GM12878 (cell line): ENCODE results near the gene GIT1. TPM values are rescaled to one million over a fixed set of nuclear protein-coding genes. Genes with fewer than 3 reads are reported as not detected.

Source experiments
- ASH2L ChIP-seq: fragments of 300-600, 200-600 bp; sonication (generic); IDR thresholded peaks from 2 replicates; pipeline ENCODE4 v1.6.1; 2017; ENCODE audit warnings: low read depth, mild to moderate bottlenecking, borderline replicate concordance
- BHLHE40 ChIP-seq, 2 experiments: fragments of 450-650 bp in 1 of 2; IDR thresholded peaks; 2 replicates each; pipeline ENCODE4 v1.6.1; 2011 to 2017; ENCODE audit warnings: low read depth in 2 of 2, borderline replicate concordance in 1 of 2, improper control_type of control experiment in 1 of 2, low read length in 1 of 2, mild to moderate bottlenecking in 1 of 2
- CBX5 ChIP-seq: sonication (generic); IDR thresholded peaks from 2 replicates; pipeline ENCODE4 v1.6.1; 2016; ENCODE audit warnings: low read depth, moderate library complexity, mild to moderate bottlenecking, inconsistent platforms
- CREB1 ChIP-seq: IDR thresholded peaks from 2 replicates; pipeline ENCODE4 v1.6.1; 2012; ENCODE audit warnings: low read depth, mild to moderate bottlenecking, inconsistent platforms
- DPF2 ChIP-seq: fragments of 450-650 bp; IDR thresholded peaks from 2 replicates; pipeline ENCODE4 v1.6.1; 2017; ENCODE audit warnings: mild to moderate bottlenecking
- FOXK2 ChIP-seq: fragments of 450-650 bp; IDR thresholded peaks from 2 replicates; pipeline ENCODE4 v1.6.1; 2017; ENCODE audit warnings: mild to moderate bottlenecking, moderate library complexity
- IKZF1 ChIP-seq: fragments of 450-650 bp; conservative IDR thresholded peaks from 2 replicates; pipeline ENCODE4 v1.6.1; 2017; ENCODE audit warnings: antibody characterized with exemption, mild to moderate bottlenecking
- JUNB ChIP-seq: IDR thresholded peaks from 2 replicates; pipeline ENCODE4 v1.6.1; 2016; ENCODE audit warnings: antibody characterized with exemption, mild to moderate bottlenecking
- KLF5 ChIP-seq: fragments of 450-650 bp; IDR thresholded peaks from 2 replicates; pipeline ENCODE4 v1.6.1; 2014; ENCODE audit warnings: mild to moderate bottlenecking; ENCODE audit not compliant: partially characterized antibody
- MEF2A ChIP-seq: IDR thresholded peaks from 2 replicates; pipeline ENCODE4 v1.6.1; 2011; ENCODE audit warnings: low read depth, mild to moderate bottlenecking, low read length, moderate library complexity; ENCODE audit not compliant: insufficient read depth
- MTA2 ChIP-seq: fragments of 450-650 bp; IDR thresholded peaks from 2 replicates; pipeline ENCODE4 v1.6.1; 2016; ENCODE audit warnings: low read depth, mild to moderate bottlenecking, moderate library complexity
- MTA3 ChIP-seq: IDR thresholded peaks from 2 replicates; pipeline ENCODE4 v1.6.1; 2012; ENCODE audit warnings: low read length, inconsistent platforms, borderline replicate concordance
- MXI1 ChIP-seq: fragments of 150-350 bp; IDR thresholded peaks from 2 replicates; pipeline ENCODE4 v1.6.1; 2011; ENCODE audit warnings: low read depth, mild to moderate bottlenecking, inconsistent platforms, low read length, improper control_type of control experiment
- NFYB ChIP-seq: IDR thresholded peaks from 2 replicates; pipeline ENCODE4 v1.6.1; 2011; ENCODE audit warnings: low read depth, mild to moderate bottlenecking, low read length, improper control_type of control experiment, moderate library complexity; ENCODE audit not compliant: insufficient read depth
- NR2C1 ChIP-seq: fragments of 450-650 bp; IDR thresholded peaks from 2 replicates; pipeline ENCODE4 v1.6.1; 2017; ENCODE audit warnings: antibody characterized with exemption, mild to moderate bottlenecking, moderate library complexity
- RBBP5 ChIP-seq: fragments of 200-600 bp; sonication (generic); conservative IDR thresholded peaks from 2 replicates; pipeline ENCODE4 v1.6.1; 2016
- RELA ChIP-seq: fragments of 450-650 bp; IDR thresholded peaks from 2 replicates; pipeline ENCODE4 v1.8.0; 2014; ENCODE audit warnings: borderline replicate concordance; ENCODE audit not compliant: partially characterized antibody
- RUNX3 ChIP-seq: IDR thresholded peaks from 2 replicates; pipeline ENCODE4 v1.6.1; 2012; ENCODE audit warnings: low read length, inconsistent platforms
- SMARCA5 ChIP-seq: fragments of 450-650 bp; IDR thresholded peaks from 2 replicates; pipeline ENCODE4 v1.6.1; 2017; ENCODE audit warnings: mild to moderate bottlenecking
- YBX1 ChIP-seq: fragments of 450-650 bp; IDR thresholded peaks from 2 replicates; pipeline ENCODE4 v1.6.1; 2016; ENCODE audit warnings: antibody characterized with exemption
- YY1 ChIP-seq: IDR thresholded peaks from 2 replicates; pipeline ENCODE4 v1.6.1; 2011; ENCODE audit warnings: low read depth, mild to moderate bottlenecking, low read length
- ZBED1 ChIP-seq: IDR thresholded peaks from 2 replicates; pipeline ENCODE4 v1.6.1; 2016; ENCODE audit warnings: borderline replicate concordance
- ZNF207 ChIP-seq: fragments of 450-650 bp; IDR thresholded peaks from 2 replicates; pipeline ENCODE4 v1.6.1; 2014; ENCODE audit warnings: antibody characterized with exemption, mild to moderate bottlenecking, borderline replicate concordance
- polyA plus RNA-seq, 11 experiments: library from polyadenylated mRNA; depleted of rRNA in 4 of 11; unstranded in 6 of 11; stranded (reverse) in 5 of 11; fragments of >200 nt; fragmentation: Nextera tagmentation in 4 of 11; fragmentation: Illumina TruSeq in 1 of 11; extraction: Ambion mirVana in 4 of 11; extraction: Trizol in 1 of 11; gene quantifications; 1 replicate in 1 of 11; 2 replicates in 10 of 11; pipeline versions ENCODE4 v1.2.1 to v1.2.3, GENCODE V29; 2011 to 2016; ENCODE audit warnings: inconsistent platforms in 2 of 11, missing spikeins in 2 of 11, low read depth in 1 of 11
- total RNA-seq, 4 experiments: library from RNA; depleted of rRNA in 3 of 4; stranded (reverse); fragments of >200 nt in 3 of 4; fragmentation: Illumina TruSeq in 1 of 4; extraction: Trizol in 1 of 4; gene quantifications; 2 replicates each; pipeline versions ENCODE4 v1.2.1 to v1.2.3, GENCODE V29; 2013 to 2021
- TF ChIP-seq, protein P1 (sequence below): fragments of 450-650 bp; IDR thresholded peaks from 2 replicates; pipeline ENCODE4 v1.6.1; 2017; ENCODE audit warnings: mild to moderate bottlenecking
- TF ChIP-seq, protein P2 (sequence below): fragments of 450-650 bp; IDR thresholded peaks from 2 replicates; pipeline ENCODE4 v1.6.1; 2017; ENCODE audit warnings: borderline replicate concordance
- TF ChIP-seq, protein P3 (sequence below): fragments of 150-350 bp; IDR thresholded peaks from 2 replicates; pipeline ENCODE4 v1.6.1; 2016; ENCODE audit warnings: low read depth, low read length

The GIT1 gene
- total and polyA plus RNA-seq, 10 of the 15 experiments (the other 5 are each of a cell fraction or from before 2014, with no cell fraction given) = 0.24 to 45.3 (median 20.9) TPM

DNA sequence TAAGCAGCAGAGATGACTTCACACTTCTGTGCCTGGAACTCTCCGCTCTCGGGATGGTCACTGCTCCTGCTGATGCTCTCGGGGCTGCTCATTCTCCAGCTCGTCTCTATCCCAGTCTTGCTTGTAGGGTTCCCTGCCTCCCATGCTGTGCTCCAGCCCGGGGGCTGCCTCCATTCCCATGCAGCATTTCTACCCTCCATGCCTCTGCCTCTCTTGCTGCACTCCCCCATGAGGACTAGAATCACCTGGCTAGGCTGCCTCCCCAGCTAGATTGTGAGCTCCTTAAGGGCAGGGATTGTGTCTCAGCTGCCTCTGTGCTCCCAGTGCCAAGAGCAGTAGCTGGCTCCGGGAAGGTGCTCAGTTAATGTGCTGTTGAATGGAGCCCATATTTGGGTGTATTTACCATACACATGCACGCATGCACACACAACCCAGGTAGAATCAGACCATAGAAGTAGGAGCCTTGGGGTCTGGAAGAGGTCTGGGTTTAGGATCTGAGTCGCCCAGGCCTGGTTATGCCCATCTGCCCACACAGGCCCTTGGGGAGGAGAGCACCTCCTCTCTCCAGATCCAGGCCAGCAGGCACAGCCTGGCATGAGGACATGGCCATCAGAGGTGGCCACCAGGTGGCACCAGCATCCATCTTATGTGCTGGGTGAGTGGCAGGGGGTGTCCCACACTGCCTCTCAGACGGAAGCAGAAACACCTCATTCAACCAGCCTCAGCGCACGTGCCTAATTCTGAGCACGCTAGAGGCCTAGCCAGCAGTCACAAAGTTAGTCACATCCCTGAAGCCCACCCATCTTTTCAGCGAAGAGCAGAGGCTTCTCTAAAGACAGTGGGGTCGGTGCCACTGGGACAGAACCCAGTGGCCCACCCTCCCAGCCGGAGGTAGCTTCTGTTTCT, 9.3 kb downstream of the GIT1 start (continued):
- TF ChIP-seq MXI1 = peak; percentile 76
- TF ChIP-seq, protein P1, sequence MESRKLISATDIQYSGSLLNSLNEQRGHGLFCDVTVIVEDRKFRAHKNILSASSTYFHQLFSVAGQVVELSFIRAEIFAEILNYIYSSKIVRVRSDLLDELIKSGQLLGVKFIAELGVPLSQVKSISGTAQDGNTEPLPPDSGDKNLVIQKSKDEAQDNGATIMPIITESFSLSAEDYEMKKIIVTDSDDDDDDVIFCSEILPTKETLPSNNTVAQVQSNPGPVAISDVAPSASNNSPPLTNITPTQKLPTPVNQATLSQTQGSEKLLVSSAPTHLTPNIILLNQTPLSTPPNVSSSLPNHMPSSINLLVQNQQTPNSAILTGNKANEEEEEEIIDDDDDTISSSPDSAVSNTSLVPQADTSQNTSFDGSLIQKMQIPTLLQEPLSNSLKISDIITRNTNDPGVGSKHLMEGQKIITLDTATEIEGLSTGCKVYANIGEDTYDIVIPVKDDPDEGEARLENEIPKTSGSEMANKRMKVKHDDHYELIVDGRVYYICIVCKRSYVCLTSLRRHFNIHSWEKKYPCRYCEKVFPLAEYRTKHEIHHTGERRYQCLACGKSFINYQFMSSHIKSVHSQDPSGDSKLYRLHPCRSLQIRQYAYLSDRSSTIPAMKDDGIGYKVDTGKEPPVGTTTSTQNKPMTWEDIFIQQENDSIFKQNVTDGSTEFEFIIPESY = no peak
- no peak for TF ChIP-seq NFYB
- TF ChIP-seq ASH2L = no peak
- TF ChIP-seq DPF2 = no peak
- no peak for TF ChIP-seq CBX5
- no peak for TF ChIP-seq JUNB
- TF ChIP-seq MTA3 = no peak
- no peak for TF ChIP-seq YBX1
- TF ChIP-seq, protein P2, sequence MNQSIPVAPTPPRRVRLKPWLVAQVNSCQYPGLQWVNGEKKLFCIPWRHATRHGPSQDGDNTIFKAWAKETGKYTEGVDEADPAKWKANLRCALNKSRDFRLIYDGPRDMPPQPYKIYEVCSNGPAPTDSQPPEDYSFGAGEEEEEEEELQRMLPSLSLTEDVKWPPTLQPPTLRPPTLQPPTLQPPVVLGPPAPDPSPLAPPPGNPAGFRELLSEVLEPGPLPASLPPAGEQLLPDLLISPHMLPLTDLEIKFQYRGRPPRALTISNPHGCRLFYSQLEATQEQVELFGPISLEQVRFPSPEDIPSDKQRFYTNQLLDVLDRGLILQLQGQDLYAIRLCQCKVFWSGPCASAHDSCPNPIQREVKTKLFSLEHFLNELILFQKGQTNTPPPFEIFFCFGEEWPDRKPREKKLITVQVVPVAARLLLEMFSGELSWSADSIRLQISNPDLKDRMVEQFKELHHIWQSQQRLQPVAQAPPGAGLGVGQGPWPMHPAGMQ = no peak
- TF ChIP-seq MTA2 = no peak
- peak; percentile 31; the same call in 1 of the 2 replicates for TF ChIP-seq IKZF1
- no peak for TF ChIP-seq KLF5
- TF ChIP-seq MEF2A = no peak
- TF ChIP-seq ZBED1 = no peak
- peak; percentile 99 for TF ChIP-seq BHLHE40 (IDR thresholded peaks at IDR 0.05; ENCODE audit: borderline replicate concordance in 1 of 2, low read depth in 2 of 2, low read length in 1 of 2)
- TF ChIP-seq SMARCA5 = peak; percentile 66; the same call in 1 of the 2 replicates
- peak; percentile 72; the same call in 1 of the 2 replicates for TF ChIP-seq YY1
- TF ChIP-seq CREB1 = no peak; the same call in 1 of the 2 replicates
- TF ChIP-seq RELA = peak; percentile 84
- 0 out of 2 replicates have a peak, but pooled peaks have one; percentile 73 for TF ChIP-seq ZNF207
- TF ChIP-seq FOXK2 = no peak
- no peak for TF ChIP-seq RBBP5
- TF ChIP-seq NR2C1 = no peak
- TF ChIP-seq RUNX3 = no peak; the same call in 1 of the 2 replicates
- TF ChIP-seq, protein P3, sequence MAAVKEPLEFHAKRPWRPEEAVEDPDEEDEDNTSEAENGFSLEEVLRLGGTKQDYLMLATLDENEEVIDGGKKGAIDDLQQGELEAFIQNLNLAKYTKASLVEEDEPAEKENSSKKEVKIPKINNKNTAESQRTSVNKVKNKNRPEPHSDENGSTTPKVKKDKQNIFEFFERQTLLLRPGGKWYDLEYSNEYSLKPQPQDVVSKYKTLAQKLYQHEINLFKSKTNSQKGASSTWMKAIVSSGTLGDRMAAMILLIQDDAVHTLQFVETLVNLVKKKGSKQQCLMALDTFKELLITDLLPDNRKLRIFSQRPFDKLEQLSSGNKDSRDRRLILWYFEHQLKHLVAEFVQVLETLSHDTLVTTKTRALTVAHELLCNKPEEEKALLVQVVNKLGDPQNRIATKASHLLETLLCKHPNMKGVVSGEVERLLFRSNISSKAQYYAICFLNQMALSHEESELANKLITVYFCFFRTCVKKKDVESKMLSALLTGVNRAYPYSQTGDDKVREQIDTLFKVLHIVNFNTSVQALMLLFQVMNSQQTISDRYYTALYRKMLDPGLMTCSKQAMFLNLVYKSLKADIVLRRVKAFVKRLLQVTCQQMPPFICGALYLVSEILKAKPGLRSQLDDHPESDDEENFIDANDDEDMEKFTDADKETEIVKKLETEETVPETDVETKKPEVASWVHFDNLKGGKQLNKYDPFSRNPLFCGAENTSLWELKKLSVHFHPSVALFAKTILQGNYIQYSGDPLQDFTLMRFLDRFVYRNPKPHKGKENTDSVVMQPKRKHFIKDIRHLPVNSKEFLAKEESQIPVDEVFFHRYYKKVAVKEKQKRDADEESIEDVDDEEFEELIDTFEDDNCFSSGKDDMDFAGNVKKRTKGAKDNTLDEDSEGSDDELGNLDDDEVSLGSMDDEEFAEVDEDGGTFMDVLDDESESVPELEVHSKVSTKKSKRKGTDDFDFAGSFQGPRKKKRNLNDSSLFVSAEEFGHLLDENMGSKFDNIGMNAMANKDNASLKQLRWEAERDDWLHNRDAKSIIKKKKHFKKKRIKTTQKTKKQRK = no peak
